CD4-positive, alpha-beta T cell treated with Interleukin-4 for 4 hours (primary cell): ENCODE measurements around the gene LGALS4.
"Not testable (repeated sequence)": the region's sequence is repeated elsewhere in the genome, so short reads cannot be mapped to it uniquely, and the experiment has no call there.

Experiments used
- DNase-seq: peaks from one replicate; pipeline ENCODE4 v3.0.0-alpha.2; 2020

Gene LGALS4

GRCh38 chr19:38812841-38813320, at the start of gene LGALS4:
LGALS4 (minus strand) TSS chr19:38812945; CDS start chr19:38812886, 59 bp downstream.
- no peak for DNase-seq

GRCh38 chr19:38861368-38861767, 48.6 kb upstream of the LGALS4 start:
- DNase-seq = no peak

GRCh38 chr19:38859631-38860204, 47.0 kb upstream of the LGALS4 start:
- not testable (repeated sequence) for DNase-seq

- no peak for DNase-seq
Measured at GRCh38 chr19:38856813-38857212, 44.1 kb upstream of the LGALS4 start.

GRCh38 chr19:38855751-38856150, 43.0 kb upstream of the LGALS4 start:
- not testable (repeated sequence) for DNase-seq

- DNase-seq = not testable (repeated sequence)
Measured at GRCh38 chr19:38854961-38855360, 42.2 kb upstream of the LGALS4 start.

- no peak for DNase-seq
Measured at GRCh38 chr19:38853214-38853613, 40.5 kb upstream of the LGALS4 start.

- peak; percentile 81 for DNase-seq
Measured at GRCh38 chr19:38852231-38853044, 39.7 kb upstream of the LGALS4 start.

- peak; percentile 87 for DNase-seq
Measured at GRCh38 chr19:38851622-38852230, 39.0 kb upstream of the LGALS4 start.

GRCh38 chr19:38850976-38851621, 38.4 kb upstream of the LGALS4 start:
- no peak for DNase-seq

GRCh38 chr19:38850436-38850975, 37.8 kb upstream of the LGALS4 start:
- DNase-seq = no peak

GRCh38 chr19:38849860-38850435, 37.2 kb upstream of the LGALS4 start, which contains the start of gene HNRNPL:
HNRNPL (minus strand) TSS chr19:38849986; CDS start chr19:38849966, 20 bp downstream.
- DNase-seq = peak; percentile 100

- peak; percentile 97 for DNase-seq
Measured at GRCh38 chr19:38849147-38849859, 36.6 kb upstream of the LGALS4 start.

- DNase-seq = no peak
Measured at GRCh38 chr19:38848299-38849146, 35.8 kb upstream of the LGALS4 start.

- DNase-seq = no peak
Measured at GRCh38 chr19:38846097-38846496, 33.4 kb upstream of the LGALS4 start.

GRCh38 chr19:38845374-38846024, 32.8 kb upstream of the LGALS4 start:
- no peak for DNase-seq

- DNase-seq = no peak
Measured at GRCh38 chr19:38844093-38844686, 31.4 kb upstream of the LGALS4 start.

GRCh38 chr19:38843175-38843758, 30.5 kb upstream of the LGALS4 start:
- no peak for DNase-seq

- DNase-seq = peak; percentile 88
Measured at GRCh38 chr19:38842439-38843174, 29.9 kb upstream of the LGALS4 start.
